AG10803 (cell line): ENCODE data around the gene HECTD1.

Experiments used
- DNase-seq: peaks from one replicate; pipeline ENCODE4 v3.0.0; 2010; ENCODE audit warnings: low read depth
- H3K4me3 ChIP-seq: 2 replicates; pipeline ENCODE4 v1.5.1; 2011; ENCODE audit warnings: mild to moderate bottlenecking, low read length, control low read depth
- CTCF ChIP-seq: conservative IDR thresholded peaks from 2 replicates; pipeline ENCODE4 v1.5.1; 2011; ENCODE audit warnings: mild to moderate bottlenecking, low read length, control low read depth, inconsistent platforms

HECTD1 gene

GRCh38 chr14:31139301-31139847, 68.2 kb downstream of the HECTD1 start:
- DNase-seq, result no peak
- H3K4me3 ChIP-seq, result no peak overlapping the region
- no peak for TF ChIP-seq CTCF

- no peak for TF ChIP-seq CTCF
- H3K4me3 ChIP-seq, result no peak overlapping the region
- peak; percentile 2 for DNase-seq
Measured at GRCh38 chr14:31138301-31138700, 69.3 kb downstream of the HECTD1 start.

- no peak overlapping the region for H3K4me3 ChIP-seq
- DNase-seq, result no peak
- TF ChIP-seq CTCF, result no peak
Measured at GRCh38 chr14:31137214-31137889, 70.2 kb downstream of the HECTD1 start.

GRCh38 chr14:31133133-31133532, 74.5 kb downstream of the HECTD1 start:
- TF ChIP-seq CTCF, result no peak
- H3K4me3 ChIP-seq, result no peak overlapping the region

GRCh38 chr14:31128601-31129526, 78.7 kb downstream of the HECTD1 start:
- H3K4me3 ChIP-seq, result no peak overlapping the region
- DNase-seq, result no peak
- TF ChIP-seq CTCF, result no peak

More at GRCh38 chr14:31133133-31133532, 74.5 kb downstream of the HECTD1 start:
- DNase-seq, result no peak

- no peak overlapping the region for H3K4me3 ChIP-seq
- DNase-seq, result no peak
- TF ChIP-seq CTCF, result no peak
Measured at GRCh38 chr14:31127690-31128089, 79.9 kb downstream of the HECTD1 start.
